ENCODE measurements around the gene OLFML2A. TPM values are rescaled to one million over a fixed set of nuclear protein-coding genes. Genes with fewer than 3 reads are reported as not detected.

The OLFML2A gene
- total RNA-seq, 1 experiment from 2014 or later: 5.8 TPM

- no peaks in the 10 kb centered on the region for H3K79me2 ChIP-seq (ENCODE audit: insufficient read depth, low read length)
- H3T11ph ChIP-seq (ENCODE audit: low read length): no peak overlapping the region
- H3K27ac ChIP-seq (ENCODE audit: insufficient read length, low read depth, low read length): no peak overlapping the region
- no peak overlapping the region for H3K14ac ChIP-seq (ENCODE audit: insufficient read depth, low read length)
- H2AFZ ChIP-seq (ENCODE audit: low read length): no peak overlapping the region
- DNase-seq: no peak
- H3K9me3 ChIP-seq (ENCODE audit: control insufficient read depth, low read depth, low read length): no peaks in the 10 kb centered on the region
- peaks cover 9% of the 10 kb centered on the region for H3K23me2 ChIP-seq (ENCODE audit: insufficient read length, low read depth, low read length, poor library complexity, severe bottlenecking)
- H2BK120ac ChIP-seq (ENCODE audit: low read depth, low read length, poor library complexity, severe bottlenecking): no peak overlapping the region
- Mint-ChIP-seq H3K4me1 (peaks cover 27 to 38% of the 10 kb centered on the region in 2 experiments), H3K4me3 (peak overlapping the region; percentile 24 to 59; a peak in 4 of 5 replicates), H3K27ac (peak overlapping the region; percentile 71 to 97 (median 84); a peak in 6 of 7 replicates), H3K36me3 (ENCODE audit: insufficient read depth in 1 of 3, low read depth in 3 of 3) (no peaks in the 10 kb centered on the region; a peak in 2 of 7 replicates), H3K9me3 (peaks cover 2% of the 10 kb centered on the region in 2 experiments; a peak in 1 of 5 replicates), H3K27me3 (ENCODE audit: low read depth) (peaks cover 37% of the 10 kb centered on the region)
- no peak overlapping the region for H2AK5ac ChIP-seq (ENCODE audit: insufficient read length, low read length)
- peaks cover 2% of the 10 kb centered on the region; the same call in 1 of the 2 replicates for H3K27me3 ChIP-seq (ENCODE audit: insufficient read depth, low read length)
- H3K4me1 ChIP-seq (ENCODE audit: insufficient read depth, low read length): peaks cover 5% of the 10 kb centered on the region; the same call in 1 of the 2 replicates
- H4K5ac ChIP-seq (ENCODE audit: insufficient read length, low read depth, low read length): no peak overlapping the region
- H3K23ac ChIP-seq (ENCODE audit: insufficient read length, low read depth, low read length): no peak overlapping the region
- no peaks in the 10 kb centered on the region for H3K79me1 ChIP-seq (ENCODE audit: insufficient read depth, low read depth, low read length, poor library complexity, severe bottlenecking)
- no peak overlapping the region for H2BK5ac ChIP-seq (ENCODE audit: insufficient read length, low read length)
- H3K56ac ChIP-seq (ENCODE audit: insufficient read length, low read depth, low read length): no peak overlapping the region
- H3K4me2 ChIP-seq (ENCODE audit: insufficient read depth, insufficient read length, low read length): no peak overlapping the region
- no peak overlapping the region for H3K9ac ChIP-seq (ENCODE audit: extremely low read depth, insufficient read length, low read length)
- H4K8ac ChIP-seq (replicated peaks; ENCODE audit: insufficient read length, low read depth, low read length): no peak overlapping the region
- H4K91ac ChIP-seq (ENCODE audit: insufficient read length, low read depth, low read length): no peak overlapping the region
- H3K4ac ChIP-seq (ENCODE audit: low read depth, low read length): no peak overlapping the region
- no peak overlapping the region for H2BK15ac ChIP-seq (ENCODE audit: low read depth, low read length)
- WGBS (ENCODE audit: extremely low coverage, insufficient read length, low lambda C conversion rate): no CpG with 5 or more reads among the region's 11 CpGs
- H4K20me1 ChIP-seq (ENCODE audit: control insufficient read depth, insufficient read depth, insufficient read length): no peaks in the 10 kb centered on the region
- no peak for TF ChIP-seq CTCF (conservative IDR thresholded peaks at IDR 0.05)
- no peak overlapping the region for H2BK20ac ChIP-seq (ENCODE audit: low read depth, low read length, poor library complexity, severe bottlenecking)
- no peak overlapping the region for H2BK12ac ChIP-seq (ENCODE audit: insufficient read length, low read depth, low read length)
- H3K18ac ChIP-seq (ENCODE audit: insufficient read length, low read depth, low read length): peak overlapping the region; percentile 58
Measured at GRCh38 chr9:124778575-124779367, 1.8 kb downstream of the OLFML2A start.
